ENCODE measurements around the gene WDR77.

- TF ChIP-seq POLR2A (IDR thresholded peaks at IDR 0.05; ENCODE audit: borderline replicate concordance, extremely low read depth, insufficient read depth, insufficient read length): no peak
- TF ChIP-seq CTCF (IDR thresholded peaks at IDR 0.05 in 2 of 3, conservative IDR thresholded peaks at IDR 0.05 in 1 of 3; ENCODE audit: borderline replicate concordance in 1 of 3, insufficient read depth in 1 of 3, low read depth in 2 of 3, low read length in 2 of 3): no peak
- TF ChIP-seq, protein P1, sequence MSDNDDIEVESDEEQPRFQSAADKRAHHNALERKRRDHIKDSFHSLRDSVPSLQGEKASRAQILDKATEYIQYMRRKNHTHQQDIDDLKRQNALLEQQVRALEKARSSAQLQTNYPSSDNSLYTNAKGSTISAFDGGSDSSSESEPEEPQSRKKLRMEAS (IDR thresholded peaks at IDR 0.05): no peak
- no peak for TF ChIP-seq POLR2AphosphoS5 (IDR thresholded peaks at IDR 0.05; ENCODE audit: low read depth, low read length)
- no peak for TF ChIP-seq ELF1 (IDR thresholded peaks at IDR 0.05; ENCODE audit: borderline replicate concordance, low read depth)
- TF ChIP-seq ZFX (IDR thresholded peaks at IDR 0.05): no peak
- TF ChIP-seq EZH2 (IDR thresholded peaks at IDR 0.05): no peak
- TF ChIP-seq EZH2phosphoT487 (IDR thresholded peaks at IDR 0.05; ENCODE audit: borderline replicate concordance): no peak
- TF ChIP-seq YY1 (IDR thresholded peaks at IDR 0.05; ENCODE audit: extremely low read depth, insufficient replicate concordance, low read depth, low read length): no peak
These were observed 21.5 kb upstream of the WDR77 start for GRCh38 chr1:111470596-111470995.
